Esophagus squamous epithelium (tissue), 5 donors: ENCODE results near the gene SIAE. TPM values are rescaled to one million over a fixed set of nuclear protein-coding genes. Genes with fewer than 3 reads are reported as not detected.

Source experiments
- DNase-seq: peaks from one replicate; lab custom pipeline; 2025; lab: John Stamatoyannopoulos, UW
- H3K27ac ChIP-seq, 4 donors: fragments of 200-600 bp; sonication (generic); one replicate each; pipeline ENCODE4 v1.5.1; 2016 to 2019; ENCODE audit warnings: mild to moderate bottlenecking in 1 of 4
- H3K27me3 ChIP-seq, 4 donors: fragments of 200-600 bp; sonication (generic); 1 replicate in 3 of 4; 2 replicates in 1 of 4; pipeline versions ENCODE4 v1.5.1 to v1.6.0; 2017 to 2021; ENCODE audit warnings: antibody characterized with exemption in 1 of 4
- H3K36me3 ChIP-seq, 3 donors: fragments of 200-600 bp; sonication (generic); one replicate each; pipeline ENCODE4 v1.5.1; 2016 to 2019
- H3K4me1 ChIP-seq, 3 donors: fragments of 200-600 bp; sonication (generic); one replicate each; pipeline ENCODE4 v1.5.1; 2017 to 2019
- H3K4me3 ChIP-seq, 4 donors: fragments of 200-600 bp; sonication (generic); 1 replicate in 3 of 4; 2 replicates in 1 of 4; pipeline ENCODE4 v1.5.1; 2016 to 2019; ENCODE audit warnings: mild to moderate bottlenecking in 2 of 4, moderate library complexity in 1 of 4
- H3K9me3 ChIP-seq, 3 donors: fragments of 200-600 bp; sonication (generic); one replicate each; pipeline ENCODE4 v1.5.1; 2016 to 2019
- CTCF ChIP-seq, 6 experiments: fragments of 450-650 bp in 4 of 6; fragments of 200-600 bp in 2 of 6; sonication (generic) in 2 of 6; IDR thresholded peaks; one replicate each; pipeline ENCODE4 v1.5.1; 2016 to 2019; ENCODE audit warnings: antibody characterized with exemption in 6 of 6, mild to moderate bottlenecking in 4 of 6, moderate library complexity in 4 of 6
- POLR2A ChIP-seq, 4 donors: fragments of 450-650 bp; IDR thresholded peaks; one replicate each; pipeline ENCODE4 v1.6.1; 2017; ENCODE audit warnings: antibody characterized with exemption in 4 of 4, mild to moderate bottlenecking in 4 of 4, moderate library complexity in 3 of 4
- WGBS, 2 donors: methylation state at CpG; one replicate each; pipeline ENCODE4 v1.1.5; 2018; 5-methylcytosine and 5-hydroxymethylcytosine counted together
- intact Hi-C: fragments of 100-400 bp; cut with DNase I; formaldehyde crosslinking; loops from one replicate; pipeline ENCODE4 v1.15.0; 2022
- total RNA-seq, 4 donors: library from RNA; depleted of rRNA; stranded (reverse); fragments of >200 nt; gene quantifications; one replicate each; pipeline ENCODE4 v1.1.0, GENCODE V29; 2016
- donor health status: DM: yes; HTN: yes; CAD: no.

SIAE gene
- total RNA-seq, 4 donors from 2014 or later = 5.7 to 19.6 (median 8.0) TPM

- 82 to 84% methylated on average over 2 to 3 of the region's 3 CpGs for WGBS, 2 donors
- Histone ChIP-seq H3K4me3 (no peak overlapping the region), H3K27me3 (peaks cover 0 to 5% (median 0%) of the 10 kb centered on the region in 4 donors), H3K4me1 (no peaks in the 10 kb centered on the region), H3K36me3 (no peaks in the 10 kb centered on the region), H3K27ac (no peak overlapping the region), H3K9me3 (no peaks in the 10 kb centered on the region)
- DNase-seq = no peak
- intact Hi-C loops = no loop called here
- TF ChIP-seq CTCF (IDR thresholded peaks at IDR 0.05) (no peak), POLR2A (IDR thresholded peaks at IDR 0.05) (no peak)
These were observed 71.3 kb downstream of the SIAE start for GRCh38 chr11:124602193-124602592.

- intact Hi-C loops = no loop called here
- no peak overlapping the region for H3K4me3 ChIP-seq
- no peak for DNase-seq
- H3K36me3 ChIP-seq = no peaks in the 10 kb centered on the region
- H3K27ac ChIP-seq = no peak overlapping the region
- no peak for TF ChIP-seq CTCF (IDR thresholded peaks at IDR 0.05)
- no peaks in the 10 kb centered on the region for H3K9me3 ChIP-seq
- WGBS, 2 donors = 55 to 66% methylated on average over 5 of the region's 5 CpGs
- H3K4me1 ChIP-seq = no peaks in the 10 kb centered on the region
- H3K27me3 ChIP-seq = peaks cover 0 to 6% (median 0%) of the 10 kb centered on the region in 4 donors
These were observed 72.8 kb downstream of the SIAE start for GRCh38 chr11:124600621-124601320.

GRCh38 chr11:124597626-124598025 is 75.9 kb downstream of the SIAE start:
- peaks cover 0 to 14% (median 0%) of the 10 kb centered on the region in 4 donors for H3K27me3 ChIP-seq
- H3K9me3 ChIP-seq = no peaks in the 10 kb centered on the region
- H3K4me3 ChIP-seq = no peak overlapping the region
- TF ChIP-seq CTCF (IDR thresholded peaks at IDR 0.05) (no peak), POLR2A (IDR thresholded peaks at IDR 0.05) (no peak)
- H3K36me3 ChIP-seq = no peaks in the 10 kb centered on the region
- H3K4me1 ChIP-seq = no peaks in the 10 kb centered on the region
- H3K27ac ChIP-seq = no peak overlapping the region
- DNase-seq = no peak
- intact Hi-C loops = no loop called here

- H3K27me3 ChIP-seq = peaks cover 0 to 21% (median 0%) of the 10 kb centered on the region in 4 donors
- no peak for DNase-seq
- no peaks in the 10 kb centered on the region for H3K9me3 ChIP-seq
- WGBS, 2 donors = 95% methylated on average over 3 of the region's 3 CpGs; no CpG with 5 or more reads in 1 of the 2 donors
- H3K4me1 ChIP-seq = no peaks in the 10 kb centered on the region
- intact Hi-C loops = no loop called here
- H3K4me3 ChIP-seq = no peak overlapping the region
- TF ChIP-seq CTCF (IDR thresholded peaks at IDR 0.05) (no peak), POLR2A (IDR thresholded peaks at IDR 0.05) (no peak)
- no peaks in the 10 kb centered on the region for H3K36me3 ChIP-seq
- H3K27ac ChIP-seq = no peak overlapping the region
These were observed 78.2 kb downstream of the SIAE start for GRCh38 chr11:124595302-124595701.

GRCh38 chr11:124592627-124593026 is 80.9 kb downstream of the SIAE start:
- Histone ChIP-seq H3K4me1 (no peaks in the 10 kb centered on the region), H3K9me3 (no peaks in the 10 kb centered on the region), H3K36me3 (no peaks in the 10 kb centered on the region), H3K27ac (no peak overlapping the region), H3K4me3 (no peak overlapping the region), H3K27me3 (peaks cover 0 to 20% (median 0%) of the 10 kb centered on the region in 4 donors)
- TF ChIP-seq CTCF (IDR thresholded peaks at IDR 0.05) = no peak
- no peak for DNase-seq
- intact Hi-C loops = no loop called here
- 46 to 60% methylated on average over 6 of the region's 6 CpGs for WGBS, 2 donors
